ENCODE measurements around the gene PDE7B. TPM values are rescaled to one million over a fixed set of nuclear protein-coding genes. Genes with fewer than 3 reads are reported as not detected.

The PDE7B gene
- total and polyA plus RNA-seq, 9 of the 15 experiments (the other 6 are each of a cell fraction or from before 2014, with no cell fraction given), result 0.01 TPM; not detected in 8

GRCh38 chr6:136033416-136033815 lies 181.9 kb downstream of the PDE7B start:
- H2AFZ ChIP-seq (ENCODE audit: low read depth, low read length), result no peak overlapping the region
- H3K9me3 ChIP-seq (replicated peaks; ENCODE audit: control insufficient read depth, insufficient read depth, low read depth, low read length), result no peaks in the 10 kb centered on the region
- no peak for DNase-seq (ENCODE audit: extremely low read depth in 1 of 4, low spot score in 3 of 4)
- no peak overlapping the region for H3K4me3 ChIP-seq
- H3K9me1 ChIP-seq (ENCODE audit: control insufficient read depth, insufficient read depth, low read length), result no peaks in the 10 kb centered on the region
- POLR2A ChIA-PET, result interaction anchor here (2.6 kb wide), 1 partner anchor 8 kb away, joined by 8 read pairs; no protein-coding TSS in a partner anchor
- peaks cover 5 to 24% of the 10 kb centered on the region in 2 experiments; a peak in 4 of 5 replicates for H3K27me3 ChIP-seq (ENCODE audit: control insufficient read depth in 2 of 2, insufficient read depth in 2 of 2, low read length in 2 of 2)
- BruUV-seq (replicated peaks), result no TSS peak
- CTCF ChIA-PET (ENCODE audit: low intra/inter-chr PET ratio), result no interaction called here
- intact Hi-C loops (cut with micrococcal nuclease) (loop anchor here (5.0 kb wide), 1 partner anchor 194 kb away; no protein-coding TSS in a partner anchor), in situ Hi-C loops (cut with MboI) (no loop called here)
- no peaks in the 10 kb centered on the region for H3K4me1 ChIP-seq (replicated peaks in 1 of 2; ENCODE audit: control insufficient read depth in 2 of 2, insufficient read depth in 2 of 2, low read length in 2 of 2)
- no peak overlapping the region for H3K27ac ChIP-seq (ENCODE audit: extremely low read depth, low read depth, low read length)
- no peak for FAIRE-seq
- no peak overlapping the region for H3K9ac ChIP-seq (ENCODE audit: insufficient read depth in 1 of 2, low read depth in 2 of 2, low read length in 2 of 2)
- H3K4me2 ChIP-seq (ENCODE audit: insufficient read depth, low read length), result no peak overlapping the region
- 0% methylated on average over 4 of the region's 4 CpGs for whole genome bisulfite sequencing (ENCODE audit: insufficient coverage, low coverage, missing lambda C conversion rate)
- no peaks in the 10 kb centered on the region for H4K20me1 ChIP-seq (replicated peaks; ENCODE audit: control insufficient read depth, insufficient read depth, low read length)
- H3K36me3 ChIP-seq (ENCODE audit: control insufficient read depth, insufficient read depth, low read length), result no peaks in the 10 kb centered on the region
- no peak for ATAC-seq
- no peaks in the 10 kb centered on the region for H3K79me2 ChIP-seq (ENCODE audit: control insufficient read depth, insufficient read depth, low read length)
- TF ChIP-seq NFXL1 (CRISPR knock-in tag; IDR thresholded peaks at IDR 0.05), result no peak
- no peak for TF ChIP-seq NRF1 (conservative IDR thresholded peaks at IDR 0.05 in 1 of 2, IDR thresholded peaks at IDR 0.05 in 1 of 2)
- no peak for TF ChIP-seq PRDM10 (IDR thresholded peaks at IDR 0.05; ENCODE audit: partially characterized antibody)
- TF ChIP-seq, protein P1, sequence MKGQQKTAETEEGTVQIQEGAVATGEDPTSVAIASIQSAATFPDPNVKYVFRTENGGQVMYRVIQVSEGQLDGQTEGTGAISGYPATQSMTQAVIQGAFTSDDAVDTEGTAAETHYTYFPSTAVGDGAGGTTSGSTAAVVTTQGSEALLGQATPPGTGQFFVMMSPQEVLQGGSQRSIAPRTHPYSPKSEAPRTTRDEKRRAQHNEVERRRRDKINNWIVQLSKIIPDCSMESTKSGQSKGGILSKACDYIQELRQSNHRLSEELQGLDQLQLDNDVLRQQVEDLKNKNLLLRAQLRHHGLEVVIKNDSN (CRISPR knock-in tag; IDR thresholded peaks at IDR 0.05), result no peak
- TF ChIP-seq TFAM (CRISPR knock-in tag; conservative IDR thresholded peaks at IDR 0.05), result no peak
- no peak for TF ChIP-seq HEY1 (CRISPR knock-in tag; IDR thresholded peaks at IDR 0.05; ENCODE audit: borderline replicate concordance)
- no peak for TF ChIP-seq BRD4 (IDR thresholded peaks at IDR 0.05)
- TF ChIP-seq HOXB6 (CRISPR knock-in tag; IDR thresholded peaks at IDR 0.05; ENCODE audit: borderline replicate concordance), result no peak
- TF ChIP-seq ZNF282 (CRISPR knock-in tag; IDR thresholded peaks at IDR 0.05), result no peak
- no peak for TF ChIP-seq ZNF609 (CRISPR knock-in tag; IDR thresholded peaks at IDR 0.05; ENCODE audit: borderline replicate concordance)
- TF ChIP-seq, protein P2, sequence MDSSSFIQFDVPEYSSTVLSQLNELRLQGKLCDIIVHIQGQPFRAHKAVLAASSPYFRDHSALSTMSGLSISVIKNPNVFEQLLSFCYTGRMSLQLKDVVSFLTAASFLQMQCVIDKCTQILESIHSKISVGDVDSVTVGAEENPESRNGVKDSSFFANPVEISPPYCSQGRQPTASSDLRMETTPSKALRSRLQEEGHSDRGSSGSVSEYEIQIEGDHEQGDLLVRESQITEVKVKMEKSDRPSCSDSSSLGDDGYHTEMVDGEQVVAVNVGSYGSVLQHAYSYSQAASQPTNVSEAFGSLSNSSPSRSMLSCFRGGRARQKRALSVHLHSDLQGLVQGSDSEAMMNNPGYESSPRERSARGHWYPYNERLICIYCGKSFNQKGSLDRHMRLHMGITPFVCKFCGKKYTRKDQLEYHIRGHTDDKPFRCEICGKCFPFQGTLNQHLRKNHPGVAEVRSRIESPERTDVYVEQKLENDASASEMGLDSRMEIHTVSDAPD (CRISPR knock-in tag; IDR thresholded peaks at IDR 0.05), result no peak
- TF ChIP-seq PYGO2 (tag; IDR thresholded peaks at IDR 0.05), result no peak
